Endodermal cell (in vitro differentiated cells): Measurements from ENCODE around the gene SPHK1. TPM values are rescaled to one million over a fixed set of nuclear protein-coding genes. Genes with fewer than 3 reads are reported as not detected.
"Not testable (repeated sequence)": the region's sequence is repeated elsewhere in the genome, so short reads cannot be mapped to it uniquely, and the experiment has no call there.

Source experiments
- DNase-seq: peaks from one replicate; pipeline ENCODE4 v3.0.0-alpha.2; 2017
- H3K27ac ChIP-seq: 2 replicates; pipeline ENCODE4 v1.5.1; 2013; ENCODE audit warnings: mild to moderate bottlenecking, low read depth, low read length, moderate library complexity
- H3K27me3 ChIP-seq: 2 replicates; pipeline ENCODE4 v1.6.1; 2013; ENCODE audit warnings: mild to moderate bottlenecking, low read length, moderate library complexity; ENCODE audit not compliant: insufficient read depth, control insufficient read depth, poor library complexity, severe bottlenecking
- H3K36me3 ChIP-seq: 2 replicates; pipeline ENCODE4 v1.7.0; 2013; ENCODE audit warnings: mild to moderate bottlenecking, low read length, moderate library complexity; ENCODE audit not compliant: control insufficient read depth, insufficient read depth
- H3K4me1 ChIP-seq: one replicate; pipeline ENCODE4 v1.7.0; 2013; ENCODE audit warnings: low read length; ENCODE audit not compliant: control insufficient read depth, insufficient read depth
- H3K4me3 ChIP-seq: 2 replicates; pipeline ENCODE4 v1.5.1; 2013; ENCODE audit warnings: mild to moderate bottlenecking, low read length, moderate library complexity
- H3K9ac ChIP-seq: 2 replicates; pipeline ENCODE4 v1.6.1; 2013; ENCODE audit warnings: mild to moderate bottlenecking, low read length, moderate library complexity; ENCODE audit not compliant: poor library complexity, severe bottlenecking; ENCODE audit errors: extremely low read depth
- H3K9me3 ChIP-seq: 2 replicates; pipeline ENCODE4 v1.6.1; 2013; ENCODE audit warnings: mild to moderate bottlenecking, low read length, moderate library complexity; ENCODE audit not compliant: control insufficient read depth
- H3K27ac Mint-ChIP-seq: 2 replicates; pipeline ENCODE4 v1.8.0; 2020; ENCODE audit warnings: mixed read lengths
- H3K27me3 Mint-ChIP-seq: 2 replicates; pipeline ENCODE4 v1.8.0; 2021; ENCODE audit warnings: mild to moderate bottlenecking, mixed read lengths; ENCODE audit not compliant: insufficient read depth
- H3K36me3 Mint-ChIP-seq: 2 replicates; pipeline ENCODE4 v1.8.0; 2020; ENCODE audit warnings: low read depth, mixed read lengths
- H3K4me1 Mint-ChIP-seq: 2 replicates; pipeline ENCODE4 v1.8.0; 2020; ENCODE audit warnings: mixed read lengths
- H3K4me3 Mint-ChIP-seq: 2 replicates; pipeline ENCODE4 v1.8.0; 2020; ENCODE audit warnings: mild to moderate bottlenecking, moderate library complexity, mixed read lengths
- H3K9me3 Mint-ChIP-seq: 2 replicates; pipeline ENCODE4 v1.8.0; 2020; ENCODE audit warnings: mild to moderate bottlenecking, mixed read lengths
- CTCF ChIP-seq: fragments of 200-600 bp; sonication (generic); conservative IDR thresholded peaks from 2 replicates; pipeline ENCODE4 v1.5.0; 2021; ENCODE audit warnings: antibody characterized with exemption, mild to moderate bottlenecking
- WGBS, 2 experiments: methylation state at CpG; one replicate each; pipeline versions ENCODE4 v1.1.5 to v1.1.7; 2013; ENCODE audit warnings: missing lambda C conversion rate in 2 of 2, mixed read lengths in 1 of 2; ENCODE audit not compliant: insufficient coverage in 1 of 2, insufficient read length in 1 of 2; 5-methylcytosine and 5-hydroxymethylcytosine counted together
- total RNA-seq, 2 donors: library from RNA; stranded (reverse); fragmentation: NEBNext Ultra II Directional in 1 of 2; extraction: Animal tissue kit (Norgen Biotek cat#: 25700) in 1 of 2; gene quantifications; 2 replicates in 1 of 2; 3 replicates in 1 of 2; pipeline ENCODE4 v1.2.1, GENCODE V29; 2021

SPHK1 gene
- total RNA-seq, 2 donors from 2014 or later = 1.5 to 1.8 TPM

GRCh38 chr17:76357597-76358158 lies 26.7 kb upstream of the SPHK1 start:
- H3K27ac Mint-ChIP-seq = no peak overlapping the region

GRCh38 chr17:76359375-76359774 lies 25.0 kb upstream of the SPHK1 start:
- Histone ChIP-seq H3K4me3 (no peak overlapping the region), H3K27ac (no peak overlapping the region), H3K9ac (no peak overlapping the region), H3K4me1 (no peaks in the 10 kb centered on the region), H3K9me3 (no peaks in the 10 kb centered on the region), H3K27me3 (no peaks in the 10 kb centered on the region), H3K36me3 (no peaks in the 10 kb centered on the region)
- Mint-ChIP-seq H3K9me3 (no peaks in the 10 kb centered on the region), H3K27ac (no peak overlapping the region), H3K27me3 (peaks cover 2% of the 10 kb centered on the region), H3K4me1 (peaks cover 7% of the 10 kb centered on the region), H3K36me3 (no peaks in the 10 kb centered on the region), H3K4me3 (no peak overlapping the region)
- no peak for DNase-seq
- WGBS, 2 experiments = 87 to 99% methylated on average over 3 to 6 of the region's 6 CpGs
- TF ChIP-seq CTCF = no peak

More at GRCh38 chr17:76357597-76358158, 26.7 kb upstream of the SPHK1 start:
- Histone ChIP-seq H3K4me1 (no peaks in the 10 kb centered on the region), H3K36me3 (no peaks in the 10 kb centered on the region), H3K4me3 (no peak overlapping the region), H3K9ac (no peak overlapping the region), H3K27me3 (no peaks in the 10 kb centered on the region), H3K9me3 (no peaks in the 10 kb centered on the region), H3K27ac (no peak overlapping the region)
- Mint-ChIP-seq H3K4me3 (no peak overlapping the region), H3K36me3 (no peaks in the 10 kb centered on the region), H3K4me1 (peaks cover 12% of the 10 kb centered on the region), H3K9me3 (no peaks in the 10 kb centered on the region), H3K27me3 (peaks cover 4% of the 10 kb centered on the region)
- DNase-seq = no peak
- no peak for TF ChIP-seq CTCF
- 85 to 88% methylated on average over 4 to 6 of the region's 6 CpGs for WGBS, 2 experiments

GRCh38 chr17:76359776-76360175 lies 24.6 kb upstream of the SPHK1 start:
- not testable (repeated sequence) for DNase-seq, H3K36me3 Mint-ChIP-seq, H3K27me3 Mint-ChIP-seq, H3K9ac ChIP-seq, H3K9me3 Mint-ChIP-seq, H3K36me3 ChIP-seq, H3K9me3 ChIP-seq, H3K27me3 ChIP-seq, H3K4me3 Mint-ChIP-seq, H3K27ac Mint-ChIP-seq, H3K27ac ChIP-seq, H3K4me1 Mint-ChIP-seq, H3K4me3 ChIP-seq, H3K4me1 ChIP-seq
- WGBS, 2 experiments = 91 to 92% methylated on average over 6 of the region's 6 CpGs

GRCh38 chr17:76360461-76360860 lies 23.9 kb upstream of the SPHK1 start:
- no peak overlapping the region for H3K4me3 Mint-ChIP-seq
- no peaks in the 10 kb centered on the region for H3K9me3 Mint-ChIP-seq

More at GRCh38 chr17:76360461-76360860, 23.9 kb upstream of the SPHK1 start:
- Mint-ChIP-seq H3K4me1 (peaks cover 2% of the 10 kb centered on the region), H3K27ac (no peak overlapping the region), H3K36me3 (no peaks in the 10 kb centered on the region), H3K27me3 (peaks cover 5% of the 10 kb centered on the region)
- DNase-seq = no peak
- Histone ChIP-seq H3K27ac (no peak overlapping the region), H3K27me3 (no peaks in the 10 kb centered on the region), H3K9me3 (no peaks in the 10 kb centered on the region), H3K9ac (no peak overlapping the region), H3K4me1 (no peaks in the 10 kb centered on the region), H3K36me3 (no peaks in the 10 kb centered on the region), H3K4me3 (no peak overlapping the region)
- 94 to 100% methylated on average over 1 to 2 of the region's 2 CpGs for WGBS, 2 experiments
- TF ChIP-seq CTCF = no peak
